Testis (tissue), 2 donors: ENCODE measurements around the gene PKIG.

Experiments used
- CTCF ChIP-seq, 3 experiments: fragments of 450-650 bp in 2 of 3; fragments of 200-600 bp in 1 of 3; sonication (generic) in 1 of 3; IDR thresholded peaks; one replicate each; pipeline ENCODE4 v1.5.1; 2016 to 2019; ENCODE audit warnings: antibody characterized with exemption in 3 of 3, mild to moderate bottlenecking in 2 of 3, moderate library complexity in 1 of 3
- POLR2A ChIP-seq: fragments of 450-650 bp; IDR thresholded peaks from one replicate; pipeline ENCODE4 v1.6.1; 2017; ENCODE audit warnings: antibody characterized with exemption, mild to moderate bottlenecking, moderate library complexity

DNA sequence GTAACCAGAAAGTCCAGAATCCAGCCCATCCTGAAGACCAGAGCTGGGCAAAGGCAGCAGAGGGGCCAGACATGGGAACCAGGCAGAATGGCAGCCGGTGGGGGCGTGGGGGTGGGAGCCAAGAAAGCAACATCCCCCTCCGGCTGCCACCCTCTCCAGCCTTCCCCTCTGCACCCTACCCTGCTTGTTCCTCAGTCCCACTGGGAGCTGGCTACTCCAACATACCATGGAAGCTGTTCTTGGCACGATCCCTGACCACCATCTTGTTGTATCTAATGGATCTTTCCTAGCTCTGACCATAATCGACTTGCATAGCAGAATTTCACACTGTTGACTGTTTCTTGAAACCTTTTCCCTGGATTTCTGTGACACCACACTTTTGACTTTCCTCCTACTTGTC, 38.9 kb downstream of the PKIG start:
- TF ChIP-seq CTCF (IDR thresholded peaks at IDR 0.05) = no peak
- no peak for TF ChIP-seq POLR2A
